GM19438 (cell line): Measurements from ENCODE around the gene SLC9A7.

Source experiments
- ATAC-seq: cut with Tn5 transposase; IDR thresholded peaks from one replicate; pipeline ENCODE4 v1.9.1; 2021; ENCODE audit warnings: low read depth; ENCODE audit not compliant: unreplicated experiment

Gene SLC9A7

DNA sequence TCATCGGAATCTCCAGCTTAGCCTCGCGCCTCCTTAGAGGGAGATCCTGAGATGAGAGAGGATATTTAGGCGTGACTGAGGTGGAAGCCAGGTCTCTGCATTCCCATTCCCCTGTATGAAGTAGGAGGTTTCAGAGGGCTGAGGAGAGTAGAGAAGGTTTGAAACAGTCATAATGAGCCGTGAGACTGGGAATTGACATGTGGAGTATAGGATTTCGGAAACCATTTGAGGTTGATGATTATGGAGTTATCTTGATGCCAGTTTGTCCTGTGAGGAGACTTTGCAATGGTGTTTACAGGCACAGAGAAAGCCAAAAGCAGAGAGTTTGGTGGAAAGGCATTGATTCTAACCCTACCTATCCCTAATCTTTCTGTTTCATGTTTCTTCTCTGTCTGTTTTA lies 183.3 kb downstream of the SLC9A7 start:
- ATAC-seq, result no peak

DNA sequence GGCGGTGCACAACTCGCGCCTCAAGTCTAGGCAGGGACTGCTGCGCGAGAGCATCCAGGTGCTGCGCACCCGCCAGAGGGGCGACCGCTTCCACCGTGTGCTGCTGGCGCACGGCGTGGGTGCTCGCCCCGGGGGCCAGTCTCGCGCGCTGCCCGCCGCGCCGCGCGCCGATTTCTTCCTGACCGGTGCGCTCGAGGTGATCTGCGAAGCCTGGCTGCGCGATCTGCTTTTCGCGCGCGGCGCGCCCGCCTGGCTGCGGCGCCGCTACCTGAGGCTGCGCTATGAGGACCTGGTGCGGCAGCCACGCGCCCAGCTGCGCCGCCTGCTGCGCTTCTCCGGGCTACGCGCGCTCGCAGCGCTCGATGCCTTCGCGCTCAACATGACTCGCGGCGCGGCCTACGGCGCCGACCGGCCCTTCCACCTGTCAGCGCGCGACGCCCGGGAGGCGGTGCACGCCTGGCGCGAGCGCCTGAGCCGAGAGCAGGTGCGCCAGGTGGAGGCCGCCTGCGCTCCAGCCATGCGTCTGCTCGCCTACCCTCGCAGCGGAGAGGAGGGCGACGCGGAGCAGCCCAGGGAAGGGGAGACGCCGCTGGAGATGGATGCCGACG lies 184.0 kb downstream of the SLC9A7 start:
- ATAC-seq, result no peak

DNA sequence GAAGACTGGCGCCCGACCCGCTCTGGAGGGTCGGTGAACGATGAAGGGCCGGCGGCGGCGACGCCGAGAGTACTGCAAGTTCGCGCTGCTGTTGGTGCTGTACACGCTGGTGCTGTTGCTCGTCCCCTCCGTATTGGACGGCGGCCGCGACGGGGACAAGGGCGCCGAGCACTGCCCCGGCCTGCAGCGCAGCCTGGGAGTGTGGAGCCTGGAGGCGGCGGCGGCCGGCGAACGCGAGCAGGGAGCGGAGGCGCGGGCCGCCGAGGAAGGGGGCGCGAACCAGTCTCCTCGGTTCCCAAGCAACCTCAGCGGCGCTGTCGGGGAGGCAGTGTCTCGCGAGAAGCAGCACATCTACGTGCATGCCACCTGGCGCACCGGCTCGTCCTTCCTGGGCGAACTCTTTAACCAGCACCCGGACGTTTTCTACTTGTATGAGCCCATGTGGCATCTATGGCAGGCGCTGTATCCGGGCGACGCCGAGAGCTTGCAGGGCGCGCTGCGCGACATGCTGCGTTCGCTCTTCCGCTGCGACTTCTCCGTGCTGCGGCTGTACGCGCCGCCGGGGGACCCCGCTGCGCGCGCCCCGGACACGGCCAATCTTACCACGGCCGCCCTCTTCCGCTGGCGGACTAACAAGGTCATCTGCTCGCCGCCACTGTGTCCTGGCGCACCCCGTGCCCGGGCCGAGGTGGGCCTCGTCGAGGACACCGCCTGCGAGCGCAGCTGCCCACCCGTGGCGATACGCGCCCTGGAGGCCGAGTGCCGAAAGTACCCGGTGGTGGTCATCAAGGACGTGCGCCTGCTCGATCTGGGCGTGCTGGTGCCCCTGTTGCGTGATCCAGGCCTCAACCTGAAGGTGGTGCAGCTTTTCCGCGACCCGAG lies 184.8 kb downstream of the SLC9A7 start:
- ATAC-seq, result peak; percentile 33

DNA sequence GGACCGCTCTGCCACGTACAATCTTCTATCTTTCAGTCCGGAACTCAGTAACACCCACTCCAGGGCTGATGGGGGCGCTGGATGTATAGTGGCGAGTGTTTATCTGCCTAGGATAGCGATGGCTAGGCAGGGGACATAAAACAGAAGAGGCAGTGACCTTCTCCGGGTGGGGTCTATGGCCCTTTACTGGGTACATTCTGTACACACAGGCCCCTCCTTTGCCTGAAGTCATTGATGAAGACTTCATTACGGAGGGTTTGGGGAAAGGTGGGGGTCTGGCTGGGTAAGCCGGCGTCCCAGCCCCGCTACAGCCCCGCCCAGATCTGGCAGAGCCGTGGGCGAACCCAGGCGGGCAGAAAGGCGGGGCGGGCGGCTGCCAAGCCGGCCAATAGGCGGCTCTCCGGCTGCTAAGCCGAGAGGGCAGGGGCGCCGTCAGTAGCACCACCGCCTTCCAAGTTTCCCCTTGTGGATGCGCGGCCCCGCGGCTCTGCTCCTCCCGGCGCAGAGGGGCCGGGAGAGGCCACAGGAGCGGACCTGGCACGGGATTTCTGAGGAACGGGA lies 185.5 kb downstream of the SLC9A7 start, which contains the start of gene CHST7:
TSS of gene CHST7 (plus strand) at position 435 of the 561 bp plus-strand sequence. CDS start 167 bp downstream, outside the sequence.
- peak; percentile 29 for ATAC-seq

DNA sequence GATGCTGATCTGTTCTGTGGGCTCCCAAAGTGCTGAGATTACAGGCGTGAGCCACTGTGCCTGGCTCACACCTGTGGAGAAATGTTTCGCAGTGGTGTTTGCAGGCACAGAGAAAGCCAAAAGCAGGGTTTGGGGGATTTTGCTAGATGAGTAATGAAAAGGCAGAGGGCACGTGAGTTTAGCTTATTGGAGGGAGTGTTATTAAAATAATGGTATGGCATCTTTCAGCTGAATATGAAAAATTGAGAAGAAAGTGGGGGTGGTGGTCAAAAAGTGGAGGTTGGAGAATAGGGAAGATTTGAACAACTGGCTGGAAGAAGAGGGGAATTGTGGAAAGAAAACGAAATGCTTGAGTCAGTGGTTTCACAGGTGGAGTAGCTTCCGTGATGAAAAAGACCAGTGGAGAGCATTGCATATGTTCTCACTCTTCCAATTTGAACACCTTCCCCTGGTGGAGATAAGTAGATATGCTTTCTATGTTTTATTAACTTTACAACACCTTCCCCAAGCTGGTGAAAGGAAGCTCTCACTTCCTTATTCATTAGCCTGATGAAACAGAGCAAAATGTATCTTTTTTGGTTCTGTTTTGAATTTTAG lies 186.5 kb downstream of the SLC9A7 start:
- ATAC-seq, result peak; percentile 47

DNA sequence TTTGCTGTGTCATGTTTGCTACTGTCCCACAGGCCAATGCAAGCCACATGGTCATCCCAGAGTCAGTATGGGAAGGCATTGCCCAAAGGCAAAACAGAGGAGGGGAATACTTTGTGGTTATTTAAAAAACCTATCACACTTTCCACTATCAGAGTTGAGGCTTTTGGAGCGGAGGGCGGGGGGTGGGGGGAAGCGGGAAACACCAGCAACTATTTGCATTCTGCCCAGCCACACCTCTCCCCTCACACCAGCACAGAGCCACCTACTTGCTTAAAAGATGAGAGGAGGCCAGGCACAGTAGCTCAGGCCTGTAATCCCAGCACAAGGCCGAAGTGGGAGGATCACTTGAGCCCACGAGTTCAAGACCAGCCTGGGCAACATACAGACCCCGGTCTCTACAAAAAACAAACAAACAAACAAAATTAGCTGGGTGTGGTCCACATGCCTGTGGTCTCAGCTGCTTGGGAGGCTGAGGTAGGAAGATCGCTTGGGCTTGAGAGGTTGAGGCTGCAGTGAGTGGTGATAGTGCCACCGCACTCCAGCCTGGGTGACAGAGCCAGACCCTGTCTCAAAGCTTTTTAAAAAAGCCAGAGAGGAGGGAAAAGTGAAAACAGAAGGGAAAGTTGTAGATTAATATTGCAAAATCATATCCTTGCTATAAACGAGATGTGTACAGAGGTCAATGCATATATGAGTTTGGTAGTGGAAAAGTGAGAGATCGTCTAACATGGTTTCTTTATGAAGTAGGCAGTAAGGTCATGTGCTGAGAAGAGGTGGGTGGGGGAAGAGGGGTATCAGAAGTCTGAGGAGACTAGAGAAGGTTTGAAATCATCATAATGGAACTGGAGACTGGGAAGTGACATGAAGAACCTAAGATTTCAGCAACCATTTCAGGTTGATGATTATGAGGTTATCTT lies 187.2 kb downstream of the SLC9A7 start:
- ATAC-seq, result no peak

DNA sequence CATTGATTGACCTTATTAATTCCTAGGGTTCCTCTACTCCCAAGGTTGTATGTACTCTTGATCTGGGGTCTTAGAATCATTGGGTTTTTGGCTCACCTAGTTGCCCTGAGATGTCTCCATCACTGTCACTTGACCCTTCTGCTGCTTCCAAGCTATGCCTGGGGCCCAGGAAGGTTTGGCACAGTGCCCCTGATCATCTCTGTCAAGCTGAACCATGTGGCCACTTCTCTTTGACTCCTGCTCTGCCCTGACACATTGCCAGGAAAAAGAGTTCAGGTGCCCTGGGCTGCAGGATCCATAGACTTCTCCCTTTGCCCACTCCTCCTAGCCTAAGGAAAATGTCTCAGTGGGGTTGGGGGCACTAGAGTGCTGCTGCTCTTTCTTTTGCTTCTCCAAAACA lies 189.3 kb downstream of the SLC9A7 start:
- no peak for ATAC-seq

DNA sequence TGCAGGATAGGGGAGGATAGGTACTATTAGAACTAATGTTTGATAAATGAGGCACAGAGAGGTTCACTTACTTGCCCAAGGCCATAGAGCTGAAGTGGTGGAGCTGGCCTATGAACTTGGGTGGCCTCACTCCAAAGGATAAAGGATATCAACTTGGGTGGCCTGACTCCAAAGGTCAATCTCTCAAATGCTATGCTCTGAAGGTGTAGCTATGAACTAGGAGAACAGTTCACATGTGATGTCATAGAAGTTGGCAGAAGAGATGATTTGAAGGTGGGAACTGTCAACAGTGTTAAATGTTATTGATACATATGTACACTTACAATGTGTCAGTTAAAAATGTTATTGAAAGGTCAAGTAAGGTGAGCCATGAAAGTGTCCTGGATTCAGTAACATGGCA lies 191.5 kb downstream of the SLC9A7 start:
- ATAC-seq, result no peak

DNA sequence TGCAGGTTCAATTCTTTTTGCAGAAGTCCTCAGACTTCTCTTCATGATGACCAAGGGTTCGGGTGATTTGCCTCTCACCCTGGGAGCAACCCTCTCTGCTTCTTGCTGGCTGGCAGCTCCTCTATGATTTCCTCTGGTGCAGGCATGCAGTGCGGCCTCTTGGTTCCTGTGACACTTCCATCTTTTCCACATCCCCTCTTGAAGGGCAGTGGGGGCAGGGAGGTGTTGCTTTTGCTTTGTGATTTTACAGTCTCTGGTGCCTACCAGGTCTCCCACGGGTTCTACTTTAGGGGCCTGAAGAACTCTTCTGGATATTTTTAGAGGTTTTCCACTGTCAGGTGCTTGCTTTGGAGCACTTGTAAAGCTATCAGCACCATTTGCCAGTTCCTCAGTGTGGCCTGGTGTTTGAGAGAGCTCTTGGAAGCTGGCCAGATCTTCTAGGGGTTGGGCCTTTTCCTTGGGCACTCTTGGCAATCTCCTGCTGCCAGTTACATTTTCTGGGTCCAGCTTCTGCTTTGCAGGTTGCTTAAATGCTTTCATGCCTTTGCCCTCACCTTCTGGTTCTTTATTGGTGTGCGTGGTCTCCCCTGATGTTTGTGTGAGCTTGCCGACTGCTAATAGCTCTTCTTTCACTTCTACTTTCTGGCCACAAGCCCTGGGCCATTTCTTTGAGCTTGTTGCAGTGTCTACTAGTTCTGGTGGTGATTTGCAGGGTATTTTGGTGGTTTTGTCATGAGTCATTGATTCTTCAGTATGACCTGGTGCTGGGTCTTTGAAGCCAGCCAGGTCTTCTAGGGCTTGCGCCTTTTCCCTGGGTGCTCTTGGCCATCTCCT lies 196.9 kb downstream of the SLC9A7 start:
- ATAC-seq, result peak; percentile 96

DNA sequence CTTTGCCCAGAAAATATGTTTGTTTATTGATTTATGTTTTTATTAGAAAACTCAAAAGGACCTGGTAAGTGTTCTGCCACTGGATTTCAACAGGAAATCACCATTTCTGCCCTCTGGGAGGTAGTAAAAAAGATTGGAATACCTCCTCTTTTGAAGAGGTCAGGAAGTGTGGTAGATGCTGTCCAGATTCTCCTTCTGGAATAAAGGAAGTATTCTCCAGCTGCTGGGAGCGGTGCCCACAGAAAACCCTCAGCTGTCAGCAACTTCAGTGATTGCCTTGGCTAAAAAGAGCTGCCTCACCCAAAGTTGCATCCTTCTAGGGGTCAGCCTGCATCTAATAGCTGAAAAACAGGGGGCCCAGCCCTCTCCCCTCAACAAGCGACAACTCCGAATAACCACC lies 199.9 kb downstream of the SLC9A7 start:
- ATAC-seq, result no peak

DNA sequence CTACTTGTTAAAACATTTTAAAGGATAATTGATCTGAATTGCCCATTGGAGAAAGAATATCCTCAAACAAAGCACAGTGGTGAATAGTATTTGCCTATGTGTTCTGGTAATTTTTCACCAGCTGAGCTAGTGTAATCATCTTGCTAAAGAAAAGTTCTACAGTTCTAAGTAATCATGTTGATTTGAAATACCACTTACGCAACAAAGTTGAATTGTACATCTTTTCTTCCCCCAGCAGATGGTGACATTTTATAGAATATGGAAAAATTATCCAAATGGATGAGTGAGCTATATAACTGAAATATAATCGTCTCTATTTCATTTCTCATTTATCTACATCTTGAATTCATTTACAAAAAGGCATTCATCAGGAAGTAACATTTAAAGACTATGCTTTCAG lies 204.0 kb downstream of the SLC9A7 start:
- no peak for ATAC-seq

DNA sequence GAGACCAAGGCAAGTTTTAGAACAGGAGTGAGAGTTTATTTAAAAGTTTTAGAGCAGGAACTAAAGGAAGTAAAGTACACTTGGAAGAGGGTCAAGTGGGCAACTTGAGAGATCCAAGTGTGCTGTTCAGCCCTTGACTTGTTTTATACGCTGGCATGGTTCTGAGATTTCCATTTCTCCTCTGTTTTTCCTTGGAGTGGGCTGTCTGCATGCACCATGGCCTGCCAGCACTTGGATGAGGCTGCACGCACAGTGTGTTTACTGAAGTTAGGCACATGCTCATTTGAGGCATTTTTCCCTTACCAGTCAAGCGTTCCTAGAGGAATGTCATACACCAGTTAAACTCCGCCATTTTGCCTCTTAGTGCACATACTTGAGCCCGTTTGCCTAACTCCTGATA lies 205.0 kb downstream of the SLC9A7 start:
- no peak for ATAC-seq

DNA sequence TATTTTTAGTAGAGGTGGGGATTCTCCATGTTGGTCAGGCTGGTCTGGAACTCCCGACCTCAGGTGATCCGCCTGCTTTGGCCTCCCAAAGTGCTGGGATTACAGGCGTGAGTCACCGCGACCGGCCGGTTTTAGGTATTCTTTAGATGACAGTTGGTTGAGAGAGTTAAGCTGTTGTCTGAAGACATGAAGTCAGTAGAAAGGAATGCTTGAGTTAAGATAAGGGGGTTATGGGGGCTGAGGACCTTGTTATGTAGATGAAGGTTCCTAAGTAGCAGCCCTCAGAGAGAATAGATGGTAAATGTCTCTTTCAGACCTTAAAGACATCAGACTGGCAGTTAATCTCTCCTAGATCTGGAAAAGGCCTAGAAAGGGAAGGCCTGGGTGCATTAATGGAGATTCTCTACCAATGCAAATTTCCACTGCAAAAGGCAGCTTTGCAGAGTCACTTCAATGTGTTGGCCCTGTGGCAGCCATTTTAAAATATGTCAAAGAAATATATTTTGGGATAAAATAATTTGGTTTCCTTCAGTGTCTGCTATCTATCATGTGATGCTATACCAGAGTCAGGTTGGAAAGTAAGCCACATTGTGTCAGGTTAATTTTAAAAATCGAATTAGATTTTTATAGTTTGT lies 207.3 kb downstream of the SLC9A7 start:
- no peak for ATAC-seq

DNA sequence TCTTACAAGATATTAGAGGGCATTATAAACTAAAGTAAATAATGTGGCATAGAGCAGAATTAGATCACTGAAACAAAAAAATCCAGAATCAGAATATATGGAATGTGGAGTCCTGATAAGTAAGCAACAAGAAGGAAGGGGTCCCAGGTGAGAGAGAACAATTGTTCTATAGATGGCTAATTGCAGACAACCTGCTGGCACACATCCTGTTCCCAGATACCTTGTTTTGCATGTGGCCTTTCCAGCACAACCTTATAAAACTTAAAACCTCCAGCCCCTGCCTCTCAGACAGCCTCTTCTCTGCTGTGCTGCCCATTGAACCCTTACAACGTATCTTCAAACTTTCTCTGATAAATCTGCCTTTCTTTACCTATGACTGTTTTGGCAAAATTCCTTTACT lies 209.0 kb downstream of the SLC9A7 start:
- ATAC-seq, result no peak
